HG03432 (cell line): ENCODE results near the gene ANTXR1.

Experiments used
- ATAC-seq: cut with Tn5 transposase; IDR thresholded peaks from one replicate; pipeline ENCODE4 v1.9.1; 2021; ENCODE audit warnings: mild to moderate bottlenecking, moderate library complexity; ENCODE audit not compliant: unreplicated experiment

Gene ANTXR1

GRCh38 chr2:69298261-69298660 lies 285.3 kb downstream of the ANTXR1 start:
- ATAC-seq: no peak

GRCh38 chr2:69298862-69299261 lies 285.9 kb downstream of the ANTXR1 start:
- ATAC-seq: no peak
